ENCODE results near the gene GPR162. TPM values are rescaled to one million over a fixed set of nuclear protein-coding genes. Genes with fewer than 3 reads are reported as not detected.

GPR162 gene
- polyA plus RNA-seq, 1 donor (not counting 4 experiments of a cell fraction or from before 2014, with no cell fraction given) = 0.09 TPM

- peaks cover 14% of the 10 kb centered on the region for H3K27me3 ChIP-seq (ENCODE audit: control insufficient read depth, extremely low read depth, insufficient read depth, low read length)
- FAIRE-seq = no peak
- no peak for DNase-seq (ENCODE audit: low read depth, low spot score)
- H3K79me2 ChIP-seq (ENCODE audit: control insufficient read depth, insufficient read depth, low read length) = no peaks in the 10 kb centered on the region
- no peaks in the 10 kb centered on the region for H3K9me3 ChIP-seq (ENCODE audit: control insufficient read depth, low read depth, low read length)
- H4K20me1 ChIP-seq (ENCODE audit: control insufficient read depth, extremely low read depth, insufficient read depth, low read length) = no peaks in the 10 kb centered on the region
- H3K4me2 ChIP-seq (ENCODE audit: control insufficient read depth, extremely low read depth, insufficient read depth, low read depth, low read length) = no peak overlapping the region
- H3K36me3 ChIP-seq (ENCODE audit: control insufficient read depth in 2 of 2, extremely low read depth in 1 of 2, insufficient read depth in 2 of 2, low read length in 2 of 2) = no peaks in the 10 kb centered on the region
- H3K4me3 ChIP-seq (ENCODE audit: control insufficient read depth in 2 of 3, extremely low read depth in 1 of 3, insufficient read depth in 2 of 3, low read depth in 1 of 3, low read length in 3 of 3) = no peak overlapping the region
- no peak overlapping the region for H2AFZ ChIP-seq (ENCODE audit: control insufficient read depth, low read length)
- dilution Hi-C loops (cut with MboI; ENCODE audit: extremely low pct_ligation_motif_present, low sequenced_read_pairs) = no loop called here
- no peaks in the 10 kb centered on the region for H3K9me1 ChIP-seq (ENCODE audit: control insufficient read depth, extremely low read depth, insufficient read depth, low read length)
- H3K4me1 ChIP-seq (ENCODE audit: control insufficient read depth, extremely low read depth, insufficient read depth, low read length) = no peaks in the 10 kb centered on the region
- no peak overlapping the region for H3K9ac ChIP-seq (ENCODE audit: control insufficient read depth, extremely low read depth, insufficient read depth, low read length)
- TF ChIP-seq CTCF (optimal IDR thresholded peaks at IDR 0.05 in 1 of 3, IDR thresholded peaks at IDR 0.05 in 1 of 3, conservative IDR thresholded peaks at IDR 0.05 in 1 of 3; ENCODE audit: extremely low read depth in 1 of 3, insufficient read depth in 2 of 3, low read length in 3 of 3) (no peak), EZH2 (IDR thresholded peaks at IDR 0.05; ENCODE audit: low read length) (no peak)
- no peak overlapping the region for H3K27ac ChIP-seq (ENCODE audit: control insufficient read depth, insufficient read depth, low read length)
These were observed 22.5 kb upstream of the GPR162 start for GRCh38 chr12:6799147-6799546.

GRCh38 chr12:6807170-6807569 is 14.5 kb upstream of the GPR162 start:
- dilution Hi-C loops (cut with MboI; ENCODE audit: extremely low pct_ligation_motif_present, low sequenced_read_pairs) = no loop called here
- no peak for FAIRE-seq
- H3K27ac ChIP-seq (ENCODE audit: control insufficient read depth, insufficient read depth, low read length) = no peak overlapping the region
- no peaks in the 10 kb centered on the region for H3K4me1 ChIP-seq (ENCODE audit: control insufficient read depth, extremely low read depth, insufficient read depth, low read length)
- H3K79me2 ChIP-seq (ENCODE audit: control insufficient read depth, insufficient read depth, low read length) = no peaks in the 10 kb centered on the region
- no peaks in the 10 kb centered on the region for H3K36me3 ChIP-seq (ENCODE audit: control insufficient read depth in 2 of 2, extremely low read depth in 1 of 2, insufficient read depth in 2 of 2, low read length in 2 of 2)
- H3K9ac ChIP-seq (ENCODE audit: control insufficient read depth, extremely low read depth, insufficient read depth, low read length) = no peak overlapping the region
- no peaks in the 10 kb centered on the region for H3K9me3 ChIP-seq (ENCODE audit: control insufficient read depth, low read depth, low read length)
- H4K20me1 ChIP-seq (ENCODE audit: control insufficient read depth, extremely low read depth, insufficient read depth, low read length) = no peaks in the 10 kb centered on the region
- no peak for TF ChIP-seq EZH2 (IDR thresholded peaks at IDR 0.05; ENCODE audit: low read length)
- H3K9me1 ChIP-seq (ENCODE audit: control insufficient read depth, extremely low read depth, insufficient read depth, low read length) = no peaks in the 10 kb centered on the region
- H3K4me3 ChIP-seq (ENCODE audit: control insufficient read depth in 2 of 3, extremely low read depth in 1 of 3, insufficient read depth in 2 of 3, low read depth in 1 of 3, low read length in 3 of 3) = no peak overlapping the region
- H2AFZ ChIP-seq (ENCODE audit: control insufficient read depth, low read length) = no peak overlapping the region
- DNase-seq (ENCODE audit: low read depth, low spot score) = no peak
- H3K27me3 ChIP-seq (ENCODE audit: control insufficient read depth, extremely low read depth, insufficient read depth, low read length) = peaks cover 5% of the 10 kb centered on the region
- no peak overlapping the region for H3K4me2 ChIP-seq (ENCODE audit: control insufficient read depth, extremely low read depth, insufficient read depth, low read depth, low read length)

GRCh38 chr12:6809056-6809455 is 12.6 kb upstream of the GPR162 start:
- Histone ChIP-seq H3K27ac (ENCODE audit: control insufficient read depth, insufficient read depth, low read length) (no peak overlapping the region), H3K9me3 (ENCODE audit: control insufficient read depth, low read depth, low read length) (no peaks in the 10 kb centered on the region)
- dilution Hi-C loops (cut with MboI; ENCODE audit: extremely low pct_ligation_motif_present, low sequenced_read_pairs) = no loop called here

More at GRCh38 chr12:6809056-6809455, 12.6 kb upstream of the GPR162 start:
- Histone ChIP-seq H2AFZ (ENCODE audit: control insufficient read depth, low read length) (no peak overlapping the region), H3K9ac (ENCODE audit: control insufficient read depth, extremely low read depth, insufficient read depth, low read length) (no peak overlapping the region), H3K4me1 (ENCODE audit: control insufficient read depth, extremely low read depth, insufficient read depth, low read length) (no peaks in the 10 kb centered on the region), H4K20me1 (ENCODE audit: control insufficient read depth, extremely low read depth, insufficient read depth, low read length) (no peaks in the 10 kb centered on the region), H3K4me2 (ENCODE audit: control insufficient read depth, extremely low read depth, insufficient read depth, low read depth, low read length) (no peak overlapping the region), H3K9me1 (ENCODE audit: control insufficient read depth, extremely low read depth, insufficient read depth, low read length) (no peaks in the 10 kb centered on the region), H3K27me3 (ENCODE audit: control insufficient read depth, extremely low read depth, insufficient read depth, low read length) (peaks cover 10% of the 10 kb centered on the region), H3K36me3 (ENCODE audit: control insufficient read depth in 2 of 2, extremely low read depth in 1 of 2, insufficient read depth in 2 of 2, low read length in 2 of 2) (no peaks in the 10 kb centered on the region), H3K79me2 (ENCODE audit: control insufficient read depth, insufficient read depth, low read length) (no peaks in the 10 kb centered on the region), H3K4me3 (ENCODE audit: control insufficient read depth in 2 of 3, extremely low read depth in 1 of 3, insufficient read depth in 2 of 3, low read depth in 1 of 3, low read length in 3 of 3) (no peak overlapping the region)
- FAIRE-seq = no peak
- DNase-seq (ENCODE audit: low read depth, low spot score) = no peak
- no peak for TF ChIP-seq EZH2 (IDR thresholded peaks at IDR 0.05; ENCODE audit: low read length)
- no peak for TF ChIP-seq CTCF (optimal IDR thresholded peaks at IDR 0.05 in 1 of 3, IDR thresholded peaks at IDR 0.05 in 1 of 3, conservative IDR thresholded peaks at IDR 0.05 in 1 of 3; ENCODE audit: extremely low read depth in 1 of 3, insufficient read depth in 2 of 3, low read length in 3 of 3)
